ENCODE data around the gene SPOUT1. TPM values are rescaled to one million over a fixed set of nuclear protein-coding genes. Genes with fewer than 3 reads are reported as not detected.
A peak's percentile ranks its signal among the peaks of the same experiment; 100 is the strongest.

The SPOUT1 gene
- total RNA-seq, 4 donors from 2014 or later, result 4.4 to 34.2 (median 17.3) TPM

GRCh38 chr9:128770286-128771030 lies 59.1 kb downstream of the SPOUT1 start:
- Histone ChIP-seq H3K27ac (peak overlapping the region; percentile 90 to 91), H3K36me3 (no peaks in the 10 kb centered on the region), H3K4me3 (peak overlapping the region; percentile 94 to 95), H3K4me1 (no peaks in the 10 kb centered on the region), H3K9me3 (no peaks in the 10 kb centered on the region), H3K27me3 (no peaks in the 10 kb centered on the region)
- intact Hi-C loops (cut with DNase I; ENCODE audit: low total_unique reads), result no loop called here
- TF ChIP-seq POLR2A (IDR thresholded peaks at IDR 0.05) (no peak), CTCF (IDR thresholded peaks at IDR 0.05) (no peak)
- DNase-seq, result no peak

Other genes with a start within 250 kb of the SPOUT1 start
- 10 to 100 TPM; 21.4 to 44.8 (median 41.1) TPM for gene DYNC2I2, start 172.9 kb downstream of the SPOUT1 start, total RNA-seq
- gene SET, start 140.6 kb downstream of the SPOUT1 start, total RNA-seq, result 100 to 1,000 TPM in 3 of 4 donors, 10 to 100 TPM in 1; 79.9 to 481 (median 197) TPM
- gene PKN3, start 127.3 kb downstream of the SPOUT1 start, total RNA-seq, result 10 to 100 TPM in 1 of 4 donors, 1 to 10 TPM in 3; 2.4 to 19.5 (median 4.5) TPM
- 10 to 100 TPM in 1 of 4 donors, 1 to 10 TPM in 2, under 1 TPM in 1; 0.59 to 11.7 (median 6.5) TPM for gene ZDHHC12, start 105.7 kb downstream of the SPOUT1 start, total RNA-seq
- gene ZER1, start 57.9 kb downstream of the SPOUT1 start, total RNA-seq, result 10 to 100 TPM; 16.1 to 52.0 (median 21.2) TPM
- gene TBC1D13, start 42.5 kb downstream of the SPOUT1 start, total RNA-seq, result 10 to 100 TPM in 3 of 4 donors, 1 to 10 TPM in 1; 7.1 to 26.8 (median 23.3) TPM
- 10 to 100 TPM in 2 of 4 donors, 1 to 10 TPM in 2; 2.1 to 22.0 (median 9.1) TPM for gene ENDOG, start 11.3 kb downstream of the SPOUT1 start, total RNA-seq
- gene KYAT1, start 52.2 kb upstream of the SPOUT1 start, total RNA-seq, result 10 to 100 TPM in 1 of 4 donors, 1 to 10 TPM in 3; 1.5 to 11.0 (median 3.4) TPM
- 10 to 100 TPM; 23.5 to 58.7 (median 30.8) TPM for gene LRRC8A, start 52.3 kb upstream of the SPOUT1 start, total RNA-seq
- gene PHYHD1, start 91.2 kb upstream of the SPOUT1 start, total RNA-seq, result 10 to 100 TPM; 23.2 to 30.8 (median 27.2) TPM
- gene DOLK, start 117.8 kb upstream of the SPOUT1 start, total RNA-seq, result 10 to 100 TPM in 3 of 4 donors, 1 to 10 TPM in 1; 10.0 to 22.3 (median 13.6) TPM
- gene NUP188, start 117.9 kb upstream of the SPOUT1 start, total RNA-seq, result 10 to 100 TPM; 21.5 to 75.4 (median 36.9) TPM
- 100 to 1,000 TPM in 1 of 4 donors, 10 to 100 TPM in 3; 35.1 to 126 (median 81.8) TPM for gene SH3GLB2, start 198.5 kb upstream of the SPOUT1 start, total RNA-seq
- 10 to 100 TPM; 13.2 to 36.5 (median 34.0) TPM for gene MIGA2, start 206.8 kb upstream of the SPOUT1 start, total RNA-seq